ENCODE results near the gene DYSF.

DNA sequence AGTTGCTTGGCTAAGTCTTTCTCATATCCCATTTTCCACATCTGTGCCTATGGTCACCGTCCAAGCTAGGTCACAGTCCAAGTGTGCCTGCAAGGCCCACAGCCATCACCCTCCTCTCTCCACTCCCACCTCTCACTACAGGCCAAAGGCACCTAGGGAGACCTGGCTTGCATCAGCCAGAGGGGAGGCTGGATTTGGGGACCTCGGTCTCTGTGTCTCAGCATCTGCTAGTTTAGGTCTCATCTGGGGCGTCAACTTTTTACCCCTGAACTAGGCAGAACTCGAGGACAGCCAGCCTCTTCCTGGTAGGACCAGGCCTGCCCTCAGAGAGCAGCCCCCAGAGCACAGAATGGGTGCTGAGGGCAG, 217.1 kb downstream of the DYSF start:
- TF ChIP-seq CTBP1 (IDR thresholded peaks at IDR 0.05; ENCODE audit: borderline replicate concordance) (no peak), SP1 (IDR thresholded peaks at IDR 0.05) (no peak), L3MBTL2 (conservative IDR thresholded peaks at IDR 0.05) (no peak), BHLHE40 (IDR thresholded peaks at IDR 0.05; ENCODE audit: borderline replicate concordance) (no peak), FOXA1 (IDR thresholded peaks at IDR 0.05) (no peak), ELF4 (IDR thresholded peaks at IDR 0.05) (no peak), SUZ12 (IDR thresholded peaks at IDR 0.05) (no peak)
- TF ChIP-seq, protein P1, sequence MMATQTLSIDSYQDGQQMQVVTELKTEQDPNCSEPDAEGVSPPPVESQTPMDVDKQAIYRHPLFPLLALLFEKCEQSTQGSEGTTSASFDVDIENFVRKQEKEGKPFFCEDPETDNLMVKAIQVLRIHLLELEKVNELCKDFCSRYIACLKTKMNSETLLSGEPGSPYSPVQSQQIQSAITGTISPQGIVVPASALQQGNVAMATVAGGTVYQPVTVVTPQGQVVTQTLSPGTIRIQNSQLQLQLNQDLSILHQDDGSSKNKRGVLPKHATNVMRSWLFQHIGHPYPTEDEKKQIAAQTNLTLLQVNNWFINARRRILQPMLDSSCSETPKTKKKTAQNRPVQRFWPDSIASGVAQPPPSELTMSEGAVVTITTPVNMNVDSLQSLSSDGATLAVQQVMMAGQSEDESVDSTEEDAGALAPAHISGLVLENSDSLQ (IDR thresholded peaks at IDR 0.05): no peak
